Natural killer cell treated with Interleukin-12 subunit alpha and Interleukin-12 subunit beta and Interleukin-15 and Interleukin-18, amount 100 ng/mL, for 72 hours (primary cell): ENCODE data around the gene CLCN7. TPM values are rescaled to one million over a fixed set of nuclear protein-coding genes. Genes with fewer than 3 reads are reported as not detected.
A peak's percentile ranks its signal among the peaks of the same experiment; 100 is the strongest.

Experiments
- ATAC-seq, 2 donors: fragments of 150-1000 bp; cut with Tn5 transposase in 1 of 2; sonication (Bioruptor Pico), chemical (Tn5 transposase) in 1 of 2; 2 replicates each; pipeline ENCODE4 v1.10.0; 2021
- DNase-seq: peaks from one replicate; pipeline ENCODE4 v3.0.0; 2022; ENCODE audit warnings: low spot score
- H3K27ac Mint-ChIP-seq, 2 donors: 1 replicate in 1 of 2; 2 replicates in 1 of 2; pipeline ENCODE4 v1.8.0; 2022; ENCODE audit warnings: mixed read lengths in 2 of 2, mild to moderate bottlenecking in 1 of 2, moderate library complexity in 1 of 2
- H3K27me3 Mint-ChIP-seq, 2 donors: 1 replicate in 1 of 2; 2 replicates in 1 of 2; pipeline ENCODE4 v1.8.0; 2022; ENCODE audit warnings: mixed read lengths in 2 of 2
- H3K36me3 Mint-ChIP-seq: one replicate; pipeline ENCODE4 v1.8.0; 2022; ENCODE audit warnings: mixed read lengths
- H3K4me1 Mint-ChIP-seq, 2 donors: 1 replicate in 1 of 2; 2 replicates in 1 of 2; pipeline ENCODE4 v1.8.0; 2022; ENCODE audit warnings: low read depth in 2 of 2, mixed read lengths in 2 of 2, mild to moderate bottlenecking in 1 of 2
- H3K4me3 Mint-ChIP-seq: one replicate; pipeline ENCODE4 v1.8.0; 2022; ENCODE audit warnings: mixed read lengths
- H3K9me3 Mint-ChIP-seq: 2 replicates; pipeline ENCODE4 v1.8.0; 2022; ENCODE audit warnings: mixed read lengths
- total RNA-seq, 2 donors: library from RNA; stranded (reverse); gene quantifications; one replicate each; pipeline ENCODE4 v1.2.3, GENCODE V29; 2022

CLCN7 gene
- total RNA-seq, 2 donors from 2014 or later, result 52.2 to 73.5 TPM

- Mint-ChIP-seq H3K27ac (no peak overlapping the region), H3K4me3 (no peak overlapping the region), H3K9me3 (no peaks in the 10 kb centered on the region), H3K4me1 (peaks cover 0 to 7% of the 10 kb centered on the region in 2 donors), H3K27me3 (no peaks in the 10 kb centered on the region), H3K36me3 (no peaks in the 10 kb centered on the region)
- no peak for ATAC-seq
- peak; percentile 54 for DNase-seq
Measured at GRCh38 chr16:1455190-1456171, 19.3 kb downstream of the CLCN7 start.

GRCh38 chr16:1454561-1454960 is 20.3 kb downstream of the CLCN7 start:
- DNase-seq, result no peak
- peaks cover 0 to 14% of the 10 kb centered on the region in 2 donors for H3K4me1 Mint-ChIP-seq
- H3K36me3 Mint-ChIP-seq, result no peaks in the 10 kb centered on the region
- ATAC-seq, result no peak
- no peaks in the 10 kb centered on the region for H3K27me3 Mint-ChIP-seq
- H3K4me3 Mint-ChIP-seq, result no peak overlapping the region
- H3K27ac Mint-ChIP-seq, result no peak overlapping the region
- no peaks in the 10 kb centered on the region for H3K9me3 Mint-ChIP-seq

GRCh38 chr16:1453316-1453715 is 21.5 kb downstream of the CLCN7 start:
- H3K27ac Mint-ChIP-seq, result no peak overlapping the region
- H3K9me3 Mint-ChIP-seq, result no peaks in the 10 kb centered on the region
- peaks cover 0 to 9% of the 10 kb centered on the region in 2 donors for H3K4me1 Mint-ChIP-seq
- H3K27me3 Mint-ChIP-seq, result no peaks in the 10 kb centered on the region
- no peak overlapping the region for H3K4me3 Mint-ChIP-seq
- no peaks in the 10 kb centered on the region for H3K36me3 Mint-ChIP-seq
- ATAC-seq (no peak), DNase-seq (no peak)

GRCh38 chr16:1452530-1452929 is 22.3 kb downstream of the CLCN7 start:
- H3K27me3 Mint-ChIP-seq, result no peaks in the 10 kb centered on the region
- DNase-seq, result no peak
- no peak overlapping the region for H3K27ac Mint-ChIP-seq
- peaks cover 0 to 9% of the 10 kb centered on the region in 2 donors for H3K4me1 Mint-ChIP-seq
- H3K36me3 Mint-ChIP-seq, result no peaks in the 10 kb centered on the region
- no peak for ATAC-seq
- H3K9me3 Mint-ChIP-seq, result no peaks in the 10 kb centered on the region
- no peak overlapping the region for H3K4me3 Mint-ChIP-seq

- H3K4me1 Mint-ChIP-seq, result peaks cover 0 to 9% of the 10 kb centered on the region in 2 donors
- no peak overlapping the region for H3K4me3 Mint-ChIP-seq
- DNase-seq, result no peak
- no peak overlapping the region for H3K27ac Mint-ChIP-seq
- H3K36me3 Mint-ChIP-seq, result no peaks in the 10 kb centered on the region
- no peaks in the 10 kb centered on the region for H3K27me3 Mint-ChIP-seq
- ATAC-seq, result no peak
- no peaks in the 10 kb centered on the region for H3K9me3 Mint-ChIP-seq
Measured at GRCh38 chr16:1451702-1452392, 23.0 kb downstream of the CLCN7 start.

GRCh38 chr16:1450841-1451240 is 24.0 kb downstream of the CLCN7 start:
- Mint-ChIP-seq H3K27me3 (no peaks in the 10 kb centered on the region), H3K4me3 (no peak overlapping the region), H3K9me3 (no peaks in the 10 kb centered on the region), H3K27ac (no peak overlapping the region), H3K36me3 (no peaks in the 10 kb centered on the region), H3K4me1 (peaks cover 0 to 9% of the 10 kb centered on the region in 2 donors)
- ATAC-seq, result no peak
- no peak for DNase-seq

- Mint-ChIP-seq H3K36me3 (no peaks in the 10 kb centered on the region), H3K4me1 (peaks cover 0 to 9% of the 10 kb centered on the region in 2 donors), H3K4me3 (no peak overlapping the region), H3K9me3 (no peaks in the 10 kb centered on the region), H3K27me3 (no peaks in the 10 kb centered on the region), H3K27ac (no peak overlapping the region)
- DNase-seq (no peak), ATAC-seq (no peak)
Measured at GRCh38 chr16:1450218-1450617, 24.6 kb downstream of the CLCN7 start.

- H3K4me3 Mint-ChIP-seq, result no peak overlapping the region
- no peak for DNase-seq
- H3K27me3 Mint-ChIP-seq, result no peaks in the 10 kb centered on the region
- H3K9me3 Mint-ChIP-seq, result no peaks in the 10 kb centered on the region
- ATAC-seq, result no peak
- H3K36me3 Mint-ChIP-seq, result no peaks in the 10 kb centered on the region
- peaks cover 0 to 9% of the 10 kb centered on the region in 2 donors for H3K4me1 Mint-ChIP-seq
- no peak overlapping the region for H3K27ac Mint-ChIP-seq
Measured at GRCh38 chr16:1449201-1449788, 25.5 kb downstream of the CLCN7 start.

GRCh38 chr16:1448536-1449116 is 26.2 kb downstream of the CLCN7 start:
- Mint-ChIP-seq H3K27me3 (no peaks in the 10 kb centered on the region), H3K36me3 (no peaks in the 10 kb centered on the region), H3K4me3 (no peak overlapping the region), H3K9me3 (no peaks in the 10 kb centered on the region), H3K4me1 (peaks cover 0 to 9% of the 10 kb centered on the region in 2 donors), H3K27ac (no peak overlapping the region)
- DNase-seq, result no peak
- no peak for ATAC-seq

GRCh38 chr16:1447965-1448364 is 26.9 kb downstream of the CLCN7 start:
- DNase-seq, result no peak
- Mint-ChIP-seq H3K27me3 (no peaks in the 10 kb centered on the region), H3K9me3 (no peaks in the 10 kb centered on the region), H3K36me3 (no peaks in the 10 kb centered on the region), H3K27ac (no peak overlapping the region), H3K4me3 (no peak overlapping the region), H3K4me1 (peaks cover 0 to 9% of the 10 kb centered on the region in 2 donors)
- ATAC-seq, result no peak

- DNase-seq (no peak), ATAC-seq (no peak)
- Mint-ChIP-seq H3K27ac (no peak overlapping the region), H3K4me1 (peaks cover 0 to 9% of the 10 kb centered on the region in 2 donors), H3K27me3 (no peaks in the 10 kb centered on the region), H3K9me3 (no peaks in the 10 kb centered on the region), H3K36me3 (no peaks in the 10 kb centered on the region), H3K4me3 (no peak overlapping the region)
Measured at GRCh38 chr16:1446296-1447080, 28.3 kb downstream of the CLCN7 start.

GRCh38 chr16:1445518-1446203 is 29.2 kb downstream of the CLCN7 start:
- H3K27ac Mint-ChIP-seq, result no peak overlapping the region
- no peaks in the 10 kb centered on the region for H3K9me3 Mint-ChIP-seq
- H3K4me1 Mint-ChIP-seq, result peaks cover 0 to 9% of the 10 kb centered on the region in 2 donors
- no peak overlapping the region for H3K4me3 Mint-ChIP-seq
- H3K36me3 Mint-ChIP-seq, result no peaks in the 10 kb centered on the region
- ATAC-seq (no peak), DNase-seq (no peak)
- H3K27me3 Mint-ChIP-seq, result no peaks in the 10 kb centered on the region
